Activated T-cell treated with anti-CD3 and anti-CD28 coated beads, Interleukin-2, amount 50 U/mL, for 4 hours (primary cell): ENCODE data around the gene OR4E2. TPM values are rescaled to one million over a fixed set of nuclear protein-coding genes. Genes with fewer than 3 reads are reported as not detected.
"Not testable (repeated sequence)": the region's sequence is repeated elsewhere in the genome, so short reads cannot be mapped to it uniquely, and the experiment has no call there.

Experiments
- ATAC-seq, 2 donors: fragments of 200-7000 bp; cut with Tn5 transposase; one replicate each; pipeline ENCODE4 v1.10.0; 2021
- DNase-seq: peaks from one replicate; pipeline ENCODE4 v3.0.0-alpha.2; 2020
- H3K27me3 Mint-ChIP-seq: one replicate; pipeline ENCODE4 v1.8.0; 2021; ENCODE audit warnings: low read depth, mixed read lengths
- H3K36me3 Mint-ChIP-seq: one replicate; pipeline ENCODE4 v1.8.0; 2022; ENCODE audit warnings: mixed read lengths; ENCODE audit not compliant: insufficient read depth
- H3K4me1 Mint-ChIP-seq: one replicate; pipeline ENCODE4 v1.8.0; 2021; ENCODE audit warnings: low read depth, mixed read lengths
- H3K4me3 Mint-ChIP-seq: one replicate; pipeline ENCODE4 v1.8.0; 2021; ENCODE audit warnings: mild to moderate bottlenecking, moderate library complexity, mixed read lengths
- H3K9me3 Mint-ChIP-seq: one replicate; pipeline ENCODE4 v1.8.0; 2021; ENCODE audit warnings: mixed read lengths
- total RNA-seq, 3 donors: library from RNA; stranded (reverse); gene quantifications; one replicate each; pipeline ENCODE4 v1.2.1, GENCODE V29; 2021

The OR4E2 gene
- total RNA-seq: not detected

- peaks cover 1% of the 10 kb centered on the region for H3K9me3 Mint-ChIP-seq
Measured at GRCh38 chr14:21653331-21653885, at the start of gene OR4E2. TSS of gene OR4E2 (plus strand) at chr14:21653835. CDS start at chr14:21665083, 11,248 bp downstream.

GRCh38 chr14:21612324-21612723, 41.3 kb upstream of the OR4E2 start:
- H3K4me3 Mint-ChIP-seq: no peak overlapping the region
- no peak for DNase-seq
- ATAC-seq: no peak
- no peaks in the 10 kb centered on the region for H3K9me3 Mint-ChIP-seq
- peaks cover 18% of the 10 kb centered on the region for H3K27me3 Mint-ChIP-seq
- no peaks in the 10 kb centered on the region for H3K36me3 Mint-ChIP-seq
- no peaks in the 10 kb centered on the region for H3K4me1 Mint-ChIP-seq

More at GRCh38 chr14:21653331-21653885, at the start of gene OR4E2:
- no peak for DNase-seq
- no peak for ATAC-seq
- peaks cover 24% of the 10 kb centered on the region for H3K27me3 Mint-ChIP-seq
- H3K4me1 Mint-ChIP-seq: no peaks in the 10 kb centered on the region
- H3K4me3 Mint-ChIP-seq: no peak within 1 kb of the TSS
- no peaks in the 10 kb centered on the region for H3K36me3 Mint-ChIP-seq

- H3K36me3 Mint-ChIP-seq: no peaks in the 10 kb centered on the region
- no peaks in the 10 kb centered on the region for H3K9me3 Mint-ChIP-seq
- no peak overlapping the region for H3K4me3 Mint-ChIP-seq
- H3K27me3 Mint-ChIP-seq: peaks cover 17% of the 10 kb centered on the region
- DNase-seq (no peak), ATAC-seq (no peak)
- H3K4me1 Mint-ChIP-seq: no peaks in the 10 kb centered on the region
Measured at GRCh38 chr14:21614240-21614639, 39.4 kb upstream of the OR4E2 start.

- DNase-seq (no peak), ATAC-seq (no peak)
- Mint-ChIP-seq H3K36me3 (no peaks in the 10 kb centered on the region), H3K27me3 (peaks cover 18% of the 10 kb centered on the region), H3K9me3 (no peaks in the 10 kb centered on the region), H3K4me1 (no peaks in the 10 kb centered on the region), H3K4me3 (no peak overlapping the region)
Measured at GRCh38 chr14:21617614-21618013, 36.0 kb upstream of the OR4E2 start.

GRCh38 chr14:21626491-21627230, 27.0 kb upstream of the OR4E2 start:
- no peak overlapping the region for H3K4me3 Mint-ChIP-seq
- no peaks in the 10 kb centered on the region for H3K36me3 Mint-ChIP-seq
- DNase-seq (no peak), ATAC-seq (no peak)
- peaks cover 27% of the 10 kb centered on the region for H3K27me3 Mint-ChIP-seq
- H3K4me1 Mint-ChIP-seq: no peaks in the 10 kb centered on the region
- H3K9me3 Mint-ChIP-seq: peaks cover 13% of the 10 kb centered on the region

DNA sequence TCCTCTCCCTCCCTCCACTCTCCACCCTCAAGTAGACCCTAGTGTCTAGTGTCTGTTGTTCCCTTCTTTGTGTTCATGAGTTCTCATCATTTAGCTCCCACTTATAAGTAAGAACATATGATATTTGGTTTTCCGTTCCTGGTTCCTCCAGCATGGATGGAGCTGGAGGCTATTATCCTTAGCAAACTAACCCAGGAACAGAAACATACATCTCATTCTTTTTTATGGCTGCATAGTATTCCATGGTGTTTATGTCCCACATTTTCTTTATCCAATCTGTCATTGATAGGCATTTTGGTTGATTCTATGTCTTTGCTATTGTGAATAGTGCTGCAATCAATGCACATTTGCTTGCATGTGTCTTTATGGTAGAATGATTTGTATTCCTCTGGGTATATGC, 23.1 kb upstream of the OR4E2 start:
- H3K9me3 Mint-ChIP-seq: peaks cover 13% of the 10 kb centered on the region
- not testable (repeated sequence) for ATAC-seq, H3K4me3 Mint-ChIP-seq, DNase-seq, H3K4me1 Mint-ChIP-seq, H3K36me3 Mint-ChIP-seq
- peaks cover 20% of the 10 kb centered on the region for H3K27me3 Mint-ChIP-seq

DNA sequence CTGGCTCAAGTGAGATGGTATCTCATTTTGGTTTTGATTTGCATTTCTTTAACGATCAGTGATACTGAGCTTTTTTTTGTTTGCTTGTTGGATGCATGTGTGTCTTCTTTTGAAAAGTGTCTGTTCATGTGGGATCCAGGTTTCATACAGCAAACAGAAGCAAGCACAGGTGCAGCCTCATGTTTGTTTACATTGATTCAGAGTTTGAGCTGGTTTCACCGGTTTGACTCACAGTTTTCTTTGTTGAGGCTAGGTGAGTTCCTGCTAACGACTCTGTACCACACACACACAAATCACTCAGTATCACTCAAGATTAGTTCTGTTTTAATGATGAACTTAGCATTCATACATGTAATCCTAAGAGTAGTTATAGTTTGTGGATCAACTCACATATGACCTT, 22.6 kb upstream of the OR4E2 start:
- no peaks in the 10 kb centered on the region for H3K36me3 Mint-ChIP-seq
- ATAC-seq (no peak), DNase-seq (no peak)
- H3K4me3 Mint-ChIP-seq: no peak overlapping the region
- H3K4me1 Mint-ChIP-seq: no peaks in the 10 kb centered on the region
- H3K9me3 Mint-ChIP-seq: peaks cover 13% of the 10 kb centered on the region
- peaks cover 17% of the 10 kb centered on the region for H3K27me3 Mint-ChIP-seq

GRCh38 chr14:21634840-21635239, 18.8 kb upstream of the OR4E2 start, which contains the start of gene OR10G2:
TSS of gene OR10G2 (minus strand) at chr14:21634940. CDS start at chr14:21634842, 98 bp downstream.
- H3K4me1 Mint-ChIP-seq: no peaks in the 10 kb centered on the region
- ATAC-seq: no peak
- H3K4me3 Mint-ChIP-seq: no peak within 1 kb of the TSS
- H3K27me3 Mint-ChIP-seq: peaks cover 11% of the 10 kb centered on the region
- H3K36me3 Mint-ChIP-seq: no peaks in the 10 kb centered on the region
- H3K9me3 Mint-ChIP-seq: peaks cover 8% of the 10 kb centered on the region
- DNase-seq: no peak

- Mint-ChIP-seq H3K9me3 (no peaks in the 10 kb centered on the region), H3K4me3 (peak overlapping the region; percentile 33), H3K36me3 (no peaks in the 10 kb centered on the region), H3K27me3 (peaks cover 14% of the 10 kb centered on the region), H3K4me1 (peaks cover 2% of the 10 kb centered on the region)
- DNase-seq (no peak), ATAC-seq (no peak)
Measured at GRCh38 chr14:21642683-21643082, 11.0 kb upstream of the OR4E2 start.

GRCh38 chr14:21643407-21643806, 10.2 kb upstream of the OR4E2 start:
- H3K4me3 Mint-ChIP-seq: peak overlapping the region; percentile 33
- H3K9me3 Mint-ChIP-seq: peaks cover 2% of the 10 kb centered on the region
- ATAC-seq: no peak
- H3K4me1 Mint-ChIP-seq: peaks cover 2% of the 10 kb centered on the region
- peaks cover 11% of the 10 kb centered on the region for H3K27me3 Mint-ChIP-seq
- H3K36me3 Mint-ChIP-seq: no peaks in the 10 kb centered on the region
- DNase-seq: no peak

GRCh38 chr14:21647380-21647779, 6.3 kb upstream of the OR4E2 start:
- no peak overlapping the region for H3K4me3 Mint-ChIP-seq
- no peaks in the 10 kb centered on the region for H3K4me1 Mint-ChIP-seq
- DNase-seq: no peak
- H3K36me3 Mint-ChIP-seq: no peaks in the 10 kb centered on the region
- peaks cover 31% of the 10 kb centered on the region for H3K27me3 Mint-ChIP-seq
- ATAC-seq: no peak
- H3K9me3 Mint-ChIP-seq: peaks cover 3% of the 10 kb centered on the region

DNA sequence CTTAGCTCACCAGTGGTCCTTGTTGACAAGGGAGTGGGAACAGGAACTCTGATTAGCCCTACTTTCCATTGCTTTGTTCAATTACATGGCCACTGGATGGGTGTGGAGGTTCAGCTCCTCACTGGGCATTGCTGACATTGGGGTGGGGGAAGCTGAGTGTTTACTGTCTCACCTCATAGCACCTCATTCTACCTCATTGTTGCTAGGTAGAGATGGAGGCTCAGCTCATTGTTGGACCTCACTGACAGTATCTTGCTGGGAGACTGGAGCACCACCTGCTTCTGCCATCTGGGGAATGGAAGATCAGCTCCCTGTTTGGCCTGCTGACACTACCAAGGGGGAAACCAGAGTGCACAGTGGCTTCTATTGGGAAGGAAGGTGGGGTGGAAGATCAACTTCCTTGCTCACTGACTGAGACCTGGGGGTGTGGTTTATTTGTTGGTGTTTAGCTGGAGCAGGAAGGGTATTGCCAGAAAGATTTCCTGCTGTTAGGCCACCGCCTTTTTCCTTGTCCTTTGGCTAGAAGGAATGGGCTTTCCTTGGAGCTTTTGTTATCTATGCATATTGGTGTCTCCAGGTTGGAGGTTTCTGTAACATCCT, 1.3 kb upstream of the OR4E2 start:
- ATAC-seq (no peak), DNase-seq (no peak)
- H3K27me3 Mint-ChIP-seq: peaks cover 25% of the 10 kb centered on the region
- no peaks in the 10 kb centered on the region for H3K36me3 Mint-ChIP-seq
- H3K4me1 Mint-ChIP-seq: no peaks in the 10 kb centered on the region
- H3K9me3 Mint-ChIP-seq: peaks cover 3% of the 10 kb centered on the region
- H3K4me3 Mint-ChIP-seq: no peak overlapping the region

DNA sequence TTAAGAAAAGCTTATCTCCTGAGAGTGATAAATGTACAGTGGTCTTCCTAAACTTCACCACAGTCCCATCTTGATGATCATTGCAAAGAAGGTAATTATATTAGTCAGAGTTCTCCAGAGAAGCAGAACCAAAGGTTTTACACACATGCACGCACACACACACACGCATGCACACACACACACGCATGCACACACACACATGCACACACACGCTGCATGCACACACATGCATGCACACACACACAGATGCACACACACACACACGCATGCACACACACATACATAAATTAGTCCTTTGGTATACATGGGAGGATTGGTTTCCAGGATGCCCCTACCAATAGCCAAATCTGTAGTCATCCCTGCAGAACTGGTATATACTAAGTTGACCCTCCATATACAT, 580 bp downstream of the OR4E2 start:
- DNase-seq (no peak), ATAC-seq (no peak)
- Mint-ChIP-seq H3K4me1 (no peaks in the 10 kb centered on the region), H3K4me3 (no peak overlapping the region), H3K27me3 (peaks cover 22% of the 10 kb centered on the region), H3K36me3 (no peaks in the 10 kb centered on the region), H3K9me3 (no peaks in the 10 kb centered on the region)

- Mint-ChIP-seq H3K4me1 (no peaks in the 10 kb centered on the region), H3K9me3 (no peaks in the 10 kb centered on the region), H3K4me3 (no peak overlapping the region), H3K27me3 (peaks cover 11% of the 10 kb centered on the region), H3K36me3 (no peaks in the 10 kb centered on the region)
- ATAC-seq (no peak), DNase-seq (no peak)
Measured at GRCh38 chr14:21656980-21657379, 3.3 kb downstream of the OR4E2 start.

GRCh38 chr14:21668377-21668776, 14.7 kb downstream of the OR4E2 start:
- DNase-seq (no peak), ATAC-seq (no peak)
- H3K4me1 Mint-ChIP-seq: no peaks in the 10 kb centered on the region
- no peaks in the 10 kb centered on the region for H3K36me3 Mint-ChIP-seq
- peaks cover 35% of the 10 kb centered on the region for H3K27me3 Mint-ChIP-seq
- H3K4me3 Mint-ChIP-seq: no peak overlapping the region
- no peaks in the 10 kb centered on the region for H3K9me3 Mint-ChIP-seq
